ENCODE measurements around the gene GPC6. TPM values are rescaled to one million over a fixed set of nuclear protein-coding genes. Genes with fewer than 3 reads are reported as not detected.

GPC6 gene
- total RNA-seq, 1 experiment from 2014 or later: 0.22 TPM

DNA sequence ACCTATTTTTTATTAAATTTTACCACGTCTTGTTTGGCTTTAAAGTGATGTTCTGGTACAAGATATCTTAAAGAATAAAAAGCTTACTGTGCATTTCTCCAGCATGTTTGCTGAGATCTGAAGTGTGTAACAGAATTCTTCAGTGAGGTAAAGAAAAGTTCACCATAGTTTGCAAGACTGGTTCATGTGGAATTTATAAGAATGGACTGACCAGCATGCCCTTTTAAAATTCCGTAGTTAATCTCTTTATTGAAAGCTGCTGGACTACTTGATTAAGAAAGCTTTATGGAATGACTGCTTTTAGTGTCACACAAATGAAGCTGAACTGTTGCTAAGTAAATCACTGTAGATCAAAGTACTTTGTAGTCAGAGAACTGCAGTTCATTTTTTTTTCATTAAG lies 119.2 kb downstream of the GPC6 start:
- H3K36me3 ChIP-seq (ENCODE audit: control insufficient read depth in 1 of 2, insufficient read depth in 2 of 2, low read length in 2 of 2): no peaks in the 10 kb centered on the region
- H3K9ac ChIP-seq (ENCODE audit: low read length): no peak overlapping the region
- DNase-seq (ENCODE audit: low read depth, low spot score) (no peak), ATAC-seq (no peak)
- intact Hi-C loops (cut with micrococcal nuclease): no loop called here
- H3K4me1 ChIP-seq (ENCODE audit: control insufficient read depth in 1 of 2, insufficient read depth in 2 of 2, low read length in 2 of 2): no peaks in the 10 kb centered on the region; a peak in 1 of 4 replicates
- no TSS peak for BruUV-seq (replicated peaks)
- H3K4me2 ChIP-seq (ENCODE audit: low read length): no peak overlapping the region
- no peak for TF ChIP-seq ZFX (IDR thresholded peaks at IDR 0.05)
- no peak for TF ChIP-seq RAD21 (IDR thresholded peaks at IDR 0.05; ENCODE audit: low read depth)
- TF ChIP-seq EGR1 (IDR thresholded peaks at IDR 0.05; ENCODE audit: low read depth): no peak
- TF ChIP-seq ELF1 (IDR thresholded peaks at IDR 0.05; ENCODE audit: borderline replicate concordance, low read depth): no peak
- TF ChIP-seq, protein P1, sequence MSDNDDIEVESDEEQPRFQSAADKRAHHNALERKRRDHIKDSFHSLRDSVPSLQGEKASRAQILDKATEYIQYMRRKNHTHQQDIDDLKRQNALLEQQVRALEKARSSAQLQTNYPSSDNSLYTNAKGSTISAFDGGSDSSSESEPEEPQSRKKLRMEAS (IDR thresholded peaks at IDR 0.05): no peak
- no peak for TF ChIP-seq SIN3A (IDR thresholded peaks at IDR 0.05; ENCODE audit: low read depth)
- no peak for TF ChIP-seq SP1 (IDR thresholded peaks at IDR 0.05; ENCODE audit: low read depth)
- TF ChIP-seq, protein P2, sequence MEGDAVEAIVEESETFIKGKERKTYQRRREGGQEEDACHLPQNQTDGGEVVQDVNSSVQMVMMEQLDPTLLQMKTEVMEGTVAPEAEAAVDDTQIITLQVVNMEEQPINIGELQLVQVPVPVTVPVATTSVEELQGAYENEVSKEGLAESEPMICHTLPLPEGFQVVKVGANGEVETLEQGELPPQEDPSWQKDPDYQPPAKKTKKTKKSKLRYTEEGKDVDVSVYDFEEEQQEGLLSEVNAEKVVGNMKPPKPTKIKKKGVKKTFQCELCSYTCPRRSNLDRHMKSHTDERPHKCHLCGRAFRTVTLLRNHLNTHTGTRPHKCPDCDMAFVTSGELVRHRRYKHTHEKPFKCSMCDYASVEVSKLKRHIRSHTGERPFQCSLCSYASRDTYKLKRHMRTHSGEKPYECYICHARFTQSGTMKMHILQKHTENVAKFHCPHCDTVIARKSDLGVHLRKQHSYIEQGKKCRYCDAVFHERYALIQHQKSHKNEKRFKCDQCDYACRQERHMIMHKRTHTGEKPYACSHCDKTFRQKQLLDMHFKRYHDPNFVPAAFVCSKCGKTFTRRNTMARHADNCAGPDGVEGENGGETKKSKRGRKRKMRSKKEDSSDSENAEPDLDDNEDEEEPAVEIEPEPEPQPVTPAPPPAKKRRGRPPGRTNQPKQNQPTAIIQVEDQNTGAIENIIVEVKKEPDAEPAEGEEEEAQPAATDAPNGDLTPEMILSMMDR (IDR thresholded peaks at IDR 0.05 in 2 of 3, conservative IDR thresholded peaks at IDR 0.05 in 1 of 3; ENCODE audit: borderline replicate concordance in 1 of 3, insufficient read depth in 1 of 3, low read depth in 2 of 3, low read length in 2 of 3): no peak
- POLR2A ChIA-PET: no interaction called here
- H3K9me2 ChIP-seq (ENCODE audit: insufficient read depth): no peaks in the 10 kb centered on the region
- no peaks in the 10 kb centered on the region for H3K79me2 ChIP-seq (ENCODE audit: insufficient read depth, low read length)
- H3K27me3 ChIP-seq (ENCODE audit: insufficient read depth, low read length): no peaks in the 10 kb centered on the region
- RAD21 ChIA-PET (ENCODE audit: low non-redundant PET in 1 of 2, low total read pairs in 2 of 2, uncharacterized antibody in 2 of 2, unreplicated experiment in 2 of 2): interaction anchor here in 1 of 2 experiments (0.6 kb wide), 1 partner anchor 70 kb away, joined by 3 read pairs; no protein-coding TSS in a partner anchor
- H3K4me3 ChIP-seq (replicated peaks in 1 of 2; ENCODE audit: low read depth in 1 of 2, low read length in 2 of 2): no peak overlapping the region
- no peak overlapping the region for H3K27ac ChIP-seq (ENCODE audit: low read depth, low read length)
- CTCF ChIA-PET: no interaction called here
- peaks cover 17 to 19% of the 10 kb centered on the region in 2 experiments; a peak in 3 of 4 replicates for H3K9me3 ChIP-seq (ENCODE audit: control insufficient read depth in 1 of 2, insufficient read depth in 1 of 2, low read depth in 1 of 2, low read length in 2 of 2)
- no peak overlapping the region for H2AFZ ChIP-seq (ENCODE audit: low read depth, low read length, poor library complexity, severe bottlenecking)
- no peaks in the 10 kb centered on the region for H4K20me1 ChIP-seq (ENCODE audit: insufficient read depth)

DNA sequence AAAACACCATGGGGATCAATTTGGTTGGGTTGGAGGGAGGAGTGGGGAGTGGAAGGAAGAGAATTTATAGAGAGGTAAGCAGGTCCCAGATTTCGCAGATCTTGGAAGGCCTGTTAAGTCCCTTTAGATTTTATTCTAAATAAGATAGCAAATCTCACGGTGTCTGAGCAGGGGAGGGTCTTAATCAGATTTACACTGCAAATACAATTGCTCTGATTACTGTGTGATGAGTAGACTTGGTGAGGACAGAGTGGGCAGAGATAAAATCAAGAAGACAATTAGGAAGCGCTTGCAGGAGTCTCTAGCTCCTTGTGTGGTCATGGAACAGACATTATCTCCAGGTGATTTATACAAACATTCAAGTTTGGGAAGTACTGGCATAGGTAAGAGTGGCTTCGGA lies 126.0 kb downstream of the GPC6 start:
- intact Hi-C loops (cut with micrococcal nuclease): no loop called here

More for the DNA sequence above, 126.0 kb downstream of the GPC6 start:
- ChIA-PET CTCF (no interaction called here), POLR2A (no interaction called here), RAD21 (ENCODE audit: low non-redundant PET in 1 of 2, low total read pairs in 2 of 2, uncharacterized antibody in 2 of 2, unreplicated experiment in 2 of 2) (no interaction called here)
- Histone ChIP-seq H3K9me3 (ENCODE audit: control insufficient read depth in 1 of 2, insufficient read depth in 1 of 2, low read depth in 1 of 2, low read length in 2 of 2) (peaks cover 8 to 12% of the 10 kb centered on the region in 2 experiments; a peak in 2 of 4 replicates), H3K79me2 (ENCODE audit: insufficient read depth, low read length) (no peaks in the 10 kb centered on the region), H3K4me3 (replicated peaks in 1 of 2; ENCODE audit: low read depth in 1 of 2, low read length in 2 of 2) (no peak overlapping the region), H3K9me2 (ENCODE audit: insufficient read depth) (no peaks in the 10 kb centered on the region), H3K4me2 (ENCODE audit: low read length) (no peak overlapping the region), H3K27ac (ENCODE audit: low read depth, low read length) (no peak overlapping the region), H3K36me3 (ENCODE audit: control insufficient read depth in 1 of 2, insufficient read depth in 2 of 2, low read length in 2 of 2) (no peaks in the 10 kb centered on the region), H4K20me1 (ENCODE audit: insufficient read depth) (no peaks in the 10 kb centered on the region), H3K9ac (ENCODE audit: low read length) (no peak overlapping the region), H3K27me3 (ENCODE audit: insufficient read depth, low read length) (no peaks in the 10 kb centered on the region), H2AFZ (ENCODE audit: low read depth, low read length, poor library complexity, severe bottlenecking) (no peak overlapping the region), H3K4me1 (ENCODE audit: control insufficient read depth in 1 of 2, insufficient read depth in 2 of 2, low read length in 2 of 2) (no peaks in the 10 kb centered on the region)
- TF ChIP-seq TCF7L2 (IDR thresholded peaks at IDR 0.05; ENCODE audit: borderline replicate concordance, extremely low read depth, insufficient read depth, insufficient read length) (no peak), JUND (IDR thresholded peaks at IDR 0.05) (no peak), FOSL1 (IDR thresholded peaks at IDR 0.05; ENCODE audit: low read depth) (no peak), SP1 (IDR thresholded peaks at IDR 0.05; ENCODE audit: low read depth) (no peak), SIN3A (IDR thresholded peaks at IDR 0.05; ENCODE audit: low read depth) (no peak)
- TF ChIP-seq, protein P2 (IDR thresholded peaks at IDR 0.05 in 2 of 3, conservative IDR thresholded peaks at IDR 0.05 in 1 of 3; ENCODE audit: borderline replicate concordance in 1 of 3, insufficient read depth in 1 of 3, low read depth in 2 of 3, low read length in 2 of 3): no peak
- no TSS peak for BruUV-seq (replicated peaks)
- ATAC-seq (no peak), DNase-seq (ENCODE audit: low read depth, low spot score) (no peak)
